Panc1 (cell line): ENCODE measurements around the gene GCK.

Experiments
- TF ChIP-seq, protein P1 (sequence below): fragments of 450-650 bp; IDR thresholded peaks from 2 replicates; pipeline ENCODE4 v1.5.1; 2017; ENCODE audit warnings: mild to moderate bottlenecking
- TF ChIP-seq, protein P2 (sequence below), 2 experiments: IDR thresholded peaks; 2 replicates each; pipeline ENCODE4 v1.6.1; 2011 to 2012; ENCODE audit warnings: low read depth in 2 of 2, control low read depth in 1 of 2, low read length in 1 of 2, mild to moderate bottlenecking in 1 of 2, moderate library complexity in 1 of 2; ENCODE audit not compliant: insufficient read depth in 1 of 2

DNA sequence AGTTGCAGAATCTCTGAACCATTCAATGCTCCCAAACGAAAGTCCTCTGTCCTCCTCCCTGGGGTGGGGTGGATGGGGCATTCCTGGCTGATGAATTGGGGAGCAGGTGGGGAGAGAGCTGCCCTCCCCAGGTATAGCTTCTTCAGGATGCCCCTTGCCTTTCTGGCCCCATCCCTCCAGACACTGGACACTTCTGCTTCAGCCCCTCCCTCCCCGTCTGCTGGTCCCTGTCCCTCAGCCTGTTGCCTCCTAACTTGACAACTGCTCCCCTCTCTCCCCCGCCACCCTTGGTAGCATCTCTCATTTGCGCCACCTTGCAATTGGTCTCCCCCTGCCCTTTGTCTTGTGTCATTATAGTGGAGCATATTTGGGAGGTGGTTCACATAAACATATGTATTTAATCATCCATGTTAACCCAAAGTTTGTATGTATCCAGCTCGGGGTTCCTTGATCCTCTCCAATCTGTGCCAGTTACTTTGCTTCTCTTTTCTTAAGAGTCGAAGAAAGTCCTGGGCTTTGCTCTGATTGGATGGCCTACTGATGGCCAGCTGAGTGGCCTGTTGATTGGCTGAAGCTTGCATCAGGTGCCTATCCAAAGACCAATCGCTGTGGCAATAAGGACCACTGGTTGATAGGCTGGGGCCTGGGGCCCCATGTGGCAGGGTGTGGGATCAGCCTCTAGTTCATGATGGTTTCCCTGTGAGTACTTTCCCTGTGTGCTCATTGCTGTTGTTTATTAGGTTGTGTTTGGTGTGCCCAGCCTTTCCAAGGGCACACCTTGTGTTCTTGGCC is 4.0 kb upstream of the GCK start:
- TF ChIP-seq, protein P1, sequence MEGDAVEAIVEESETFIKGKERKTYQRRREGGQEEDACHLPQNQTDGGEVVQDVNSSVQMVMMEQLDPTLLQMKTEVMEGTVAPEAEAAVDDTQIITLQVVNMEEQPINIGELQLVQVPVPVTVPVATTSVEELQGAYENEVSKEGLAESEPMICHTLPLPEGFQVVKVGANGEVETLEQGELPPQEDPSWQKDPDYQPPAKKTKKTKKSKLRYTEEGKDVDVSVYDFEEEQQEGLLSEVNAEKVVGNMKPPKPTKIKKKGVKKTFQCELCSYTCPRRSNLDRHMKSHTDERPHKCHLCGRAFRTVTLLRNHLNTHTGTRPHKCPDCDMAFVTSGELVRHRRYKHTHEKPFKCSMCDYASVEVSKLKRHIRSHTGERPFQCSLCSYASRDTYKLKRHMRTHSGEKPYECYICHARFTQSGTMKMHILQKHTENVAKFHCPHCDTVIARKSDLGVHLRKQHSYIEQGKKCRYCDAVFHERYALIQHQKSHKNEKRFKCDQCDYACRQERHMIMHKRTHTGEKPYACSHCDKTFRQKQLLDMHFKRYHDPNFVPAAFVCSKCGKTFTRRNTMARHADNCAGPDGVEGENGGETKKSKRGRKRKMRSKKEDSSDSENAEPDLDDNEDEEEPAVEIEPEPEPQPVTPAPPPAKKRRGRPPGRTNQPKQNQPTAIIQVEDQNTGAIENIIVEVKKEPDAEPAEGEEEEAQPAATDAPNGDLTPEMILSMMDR, result no peak
- TF ChIP-seq, protein P2, sequence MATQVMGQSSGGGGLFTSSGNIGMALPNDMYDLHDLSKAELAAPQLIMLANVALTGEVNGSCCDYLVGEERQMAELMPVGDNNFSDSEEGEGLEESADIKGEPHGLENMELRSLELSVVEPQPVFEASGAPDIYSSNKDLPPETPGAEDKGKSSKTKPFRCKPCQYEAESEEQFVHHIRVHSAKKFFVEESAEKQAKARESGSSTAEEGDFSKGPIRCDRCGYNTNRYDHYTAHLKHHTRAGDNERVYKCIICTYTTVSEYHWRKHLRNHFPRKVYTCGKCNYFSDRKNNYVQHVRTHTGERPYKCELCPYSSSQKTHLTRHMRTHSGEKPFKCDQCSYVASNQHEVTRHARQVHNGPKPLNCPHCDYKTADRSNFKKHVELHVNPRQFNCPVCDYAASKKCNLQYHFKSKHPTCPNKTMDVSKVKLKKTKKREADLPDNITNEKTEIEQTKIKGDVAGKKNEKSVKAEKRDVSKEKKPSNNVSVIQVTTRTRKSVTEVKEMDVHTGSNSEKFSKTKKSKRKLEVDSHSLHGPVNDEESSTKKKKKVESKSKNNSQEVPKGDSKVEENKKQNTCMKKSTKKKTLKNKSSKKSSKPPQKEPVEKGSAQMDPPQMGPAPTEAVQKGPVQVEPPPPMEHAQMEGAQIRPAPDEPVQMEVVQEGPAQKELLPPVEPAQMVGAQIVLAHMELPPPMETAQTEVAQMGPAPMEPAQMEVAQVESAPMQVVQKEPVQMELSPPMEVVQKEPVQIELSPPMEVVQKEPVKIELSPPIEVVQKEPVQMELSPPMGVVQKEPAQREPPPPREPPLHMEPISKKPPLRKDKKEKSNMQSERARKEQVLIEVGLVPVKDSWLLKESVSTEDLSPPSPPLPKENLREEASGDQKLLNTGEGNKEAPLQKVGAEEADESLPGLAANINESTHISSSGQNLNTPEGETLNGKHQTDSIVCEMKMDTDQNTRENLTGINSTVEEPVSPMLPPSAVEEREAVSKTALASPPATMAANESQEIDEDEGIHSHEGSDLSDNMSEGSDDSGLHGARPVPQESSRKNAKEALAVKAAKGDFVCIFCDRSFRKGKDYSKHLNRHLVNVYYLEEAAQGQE (IDR thresholded peaks at IDR 0.05; ENCODE audit: insufficient read depth in 1 of 2, low read depth in 2 of 2, low read length in 1 of 2), result no peak
